Eye (tissue), 1 donor: ENCODE data around the gene PSMC3IP.
A peak's percentile ranks its signal among the peaks of the same experiment; 100 is the strongest.
"Not testable (repeated sequence)": the region's sequence is repeated elsewhere in the genome, so short reads cannot be mapped to it uniquely, and the experiment has no call there.

Experiments used
- DNase-seq: peaks from one replicate; pipeline ENCODE4 v3.0.0-alpha.2; 2015

PSMC3IP gene

DNA sequence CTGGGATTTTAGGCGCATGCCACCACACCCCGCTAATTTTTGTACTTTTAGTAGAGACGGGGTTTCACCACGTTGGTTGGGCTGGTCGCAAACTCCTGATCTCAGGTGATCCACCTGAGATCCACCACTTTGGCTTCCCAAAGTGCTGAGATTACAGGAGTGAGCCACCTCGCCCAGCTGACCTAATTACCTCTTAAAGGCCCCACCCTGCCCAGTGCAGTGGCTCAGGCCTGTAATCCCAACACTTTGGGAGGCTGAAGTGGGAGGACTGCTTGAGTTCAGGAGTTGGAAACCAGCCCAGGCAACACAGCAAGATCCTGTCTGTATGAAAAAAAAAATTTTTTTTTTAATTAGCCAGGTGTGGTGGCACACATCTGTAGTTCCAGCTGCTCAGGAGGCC is 18.5 kb downstream of the PSMC3IP start:
- DNase-seq = no peak

DNA sequence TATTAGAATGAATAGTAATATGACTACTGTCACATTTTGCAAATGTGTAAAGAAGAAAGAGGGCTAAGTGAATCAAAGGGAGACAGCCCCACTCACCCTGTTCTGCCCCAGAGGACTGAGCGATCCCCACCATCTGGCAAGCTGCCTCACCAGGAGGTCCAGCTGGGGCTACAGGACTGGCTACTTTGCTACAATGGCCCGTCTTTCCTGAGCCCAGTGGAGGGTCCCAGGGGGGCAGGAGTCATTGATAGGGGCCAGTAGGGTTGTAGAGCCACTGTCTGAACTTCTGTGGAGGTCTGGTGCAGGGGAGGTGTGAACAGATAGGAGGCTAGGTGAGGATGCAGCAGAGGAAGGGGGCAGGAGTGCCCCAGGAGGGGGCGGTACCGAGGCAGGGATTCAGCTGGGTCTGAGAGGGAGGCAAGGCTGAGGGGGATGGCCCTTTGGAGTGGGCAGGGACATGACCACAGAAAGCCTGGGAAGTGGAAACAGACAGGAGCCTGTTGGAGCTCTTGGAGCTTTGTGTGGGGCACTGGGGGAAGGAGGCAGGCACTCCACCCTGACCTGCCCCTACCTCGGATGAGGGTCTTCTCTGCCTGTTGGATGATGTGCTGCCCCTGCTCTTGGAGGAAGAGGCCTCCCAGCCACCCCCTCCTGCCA is 21.4 kb downstream of the PSMC3IP start:
- DNase-seq = not testable (repeated sequence)

DNA sequence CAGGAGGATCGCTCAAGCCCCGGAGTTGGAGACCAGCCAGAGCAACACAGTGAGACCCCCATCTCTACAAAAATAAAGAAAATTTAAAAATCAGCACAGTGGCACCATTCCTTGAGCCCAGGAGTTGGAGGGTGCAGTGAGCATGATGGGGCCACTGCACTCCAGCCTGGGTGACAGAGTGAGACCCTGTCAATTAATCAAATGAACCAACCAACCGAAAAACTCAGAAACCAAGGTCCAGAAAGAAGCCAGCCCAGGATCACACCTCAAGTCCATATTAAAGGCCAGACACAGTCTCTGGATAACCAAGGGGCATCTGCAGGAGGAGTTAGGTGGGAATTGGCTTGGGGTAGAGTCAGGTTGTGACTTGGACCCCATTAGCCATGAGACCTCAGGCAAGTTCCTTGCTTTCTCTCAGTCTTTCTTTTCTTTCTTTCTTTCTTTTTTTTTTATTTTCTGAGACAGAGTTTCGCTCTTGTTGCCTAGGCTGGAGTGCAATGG is 22.4 kb downstream of the PSMC3IP start:
- DNase-seq = no peak

DNA sequence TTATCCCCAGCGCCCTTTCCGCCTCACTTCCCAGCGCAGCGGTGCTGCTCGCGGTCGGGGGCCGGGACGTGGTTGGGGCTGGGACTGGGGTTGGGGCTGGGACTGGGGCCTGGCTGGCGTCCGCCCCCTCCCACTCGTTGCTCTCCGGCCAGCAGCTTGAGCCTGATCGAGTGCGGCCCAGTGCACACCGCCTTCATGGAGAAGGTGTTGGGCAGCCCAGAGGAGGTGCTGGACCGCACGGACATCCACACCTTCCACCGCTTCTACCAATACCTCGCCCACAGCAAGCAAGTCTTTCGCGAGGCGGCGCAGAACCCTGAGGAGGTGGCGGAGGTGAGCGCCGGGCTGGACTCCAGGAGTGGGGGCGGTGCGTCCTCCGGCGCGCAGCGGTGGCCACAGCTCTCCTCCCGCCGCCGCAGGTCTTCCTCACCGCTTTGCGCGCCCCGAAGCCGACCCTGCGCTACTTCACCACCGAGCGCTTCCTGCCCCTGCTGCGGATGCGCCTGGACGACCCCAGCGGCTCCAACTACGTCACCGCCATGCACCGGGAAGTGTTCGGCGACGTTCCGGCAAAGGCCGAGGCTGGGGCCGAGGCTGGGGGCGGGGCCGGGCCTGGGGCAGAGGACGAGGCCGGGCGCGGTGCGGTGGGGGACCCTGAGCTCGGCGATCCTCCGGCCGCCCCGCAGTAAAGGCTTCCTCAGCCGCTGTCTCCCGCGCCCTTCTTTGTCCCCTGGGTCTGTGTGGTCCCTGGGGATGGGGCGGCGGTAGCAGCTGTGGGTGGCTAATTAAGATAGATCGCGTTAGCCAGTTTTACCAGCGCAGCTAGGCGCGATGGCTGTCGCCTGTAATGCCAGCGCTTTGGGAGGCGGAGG is 23.0 kb downstream of the PSMC3IP start:
- DNase-seq = peak; percentile 95

DNA sequence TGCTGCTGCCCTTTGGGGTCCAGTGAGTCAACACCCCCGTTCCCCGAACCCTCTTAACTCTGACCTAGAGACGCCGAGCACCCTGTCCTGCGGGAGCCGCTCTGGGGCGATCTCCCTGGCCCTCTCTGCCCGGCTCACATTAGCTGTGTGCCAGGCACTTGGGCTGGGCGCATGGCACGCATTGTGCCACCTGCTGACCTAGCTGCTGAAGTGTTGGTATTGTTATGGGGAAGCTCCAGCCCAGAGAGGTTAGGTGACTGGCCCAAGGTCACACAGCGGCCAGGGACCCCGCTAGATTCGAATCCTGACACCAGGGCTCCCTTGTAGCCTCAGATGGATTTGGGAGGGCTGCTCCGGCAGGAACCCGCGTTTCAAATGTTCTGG is 23.7 kb downstream of the PSMC3IP start:
- no peak for DNase-seq

DNA sequence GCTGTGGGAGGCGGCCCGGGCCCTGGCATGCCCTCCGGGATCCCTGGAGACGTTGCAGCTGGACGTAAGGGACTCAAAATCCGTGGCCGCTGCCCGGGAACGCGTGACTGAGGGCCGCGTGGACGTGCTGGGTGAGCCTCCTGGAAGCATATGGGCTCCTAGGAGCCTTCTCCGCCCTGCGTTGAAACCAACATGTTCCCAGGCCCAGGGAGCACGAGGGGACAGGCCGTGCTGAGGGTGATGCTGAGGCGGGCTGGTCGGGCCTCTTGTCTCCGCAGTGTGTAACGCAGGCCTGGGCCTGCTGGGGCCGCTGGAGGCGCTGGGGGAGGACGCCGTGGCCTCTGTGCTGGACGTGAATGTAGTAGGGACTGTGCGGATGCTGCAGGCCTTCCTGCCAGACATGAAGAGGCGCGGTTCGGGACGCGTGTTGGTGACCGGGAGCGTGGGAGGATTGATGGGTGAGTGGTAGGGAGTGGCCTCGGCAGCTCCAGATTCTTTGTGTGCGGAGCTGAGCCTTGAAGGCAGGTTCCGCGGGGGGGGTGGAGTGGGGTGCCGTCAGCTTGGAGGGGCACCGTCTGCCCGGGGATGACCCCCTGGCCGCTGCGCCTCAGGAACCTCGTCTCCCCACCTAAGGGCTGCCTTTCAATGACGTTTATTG is 24.2 kb downstream of the PSMC3IP start:
- DNase-seq = no peak

DNA sequence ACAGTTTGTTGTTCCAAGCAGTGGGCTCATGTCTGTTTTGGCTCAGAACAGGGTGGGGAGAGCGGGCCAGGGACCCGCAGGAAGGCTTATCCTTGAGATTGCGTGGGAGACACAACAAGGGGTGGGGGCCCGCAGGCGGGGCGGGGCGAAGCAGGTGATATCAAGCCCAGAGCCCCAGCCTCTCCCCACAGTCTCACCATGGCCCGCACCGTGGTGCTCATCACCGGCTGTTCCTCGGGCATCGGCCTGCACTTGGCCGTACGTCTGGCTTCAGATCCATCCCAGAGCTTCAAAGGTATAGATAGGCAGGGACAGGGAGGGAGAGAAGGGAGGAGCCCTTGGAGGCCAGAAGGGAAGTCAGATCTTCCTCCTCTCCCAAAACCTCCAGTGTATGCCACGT is 24.8 kb downstream of the PSMC3IP start, which contains the start of gene HSD17B1:
HSD17B1 (plus strand) TSS at position 188 of the 400 bp plus-strand sequence; CDS start at position 199, 11 bp downstream.
- not testable (repeated sequence) for DNase-seq

DNA sequence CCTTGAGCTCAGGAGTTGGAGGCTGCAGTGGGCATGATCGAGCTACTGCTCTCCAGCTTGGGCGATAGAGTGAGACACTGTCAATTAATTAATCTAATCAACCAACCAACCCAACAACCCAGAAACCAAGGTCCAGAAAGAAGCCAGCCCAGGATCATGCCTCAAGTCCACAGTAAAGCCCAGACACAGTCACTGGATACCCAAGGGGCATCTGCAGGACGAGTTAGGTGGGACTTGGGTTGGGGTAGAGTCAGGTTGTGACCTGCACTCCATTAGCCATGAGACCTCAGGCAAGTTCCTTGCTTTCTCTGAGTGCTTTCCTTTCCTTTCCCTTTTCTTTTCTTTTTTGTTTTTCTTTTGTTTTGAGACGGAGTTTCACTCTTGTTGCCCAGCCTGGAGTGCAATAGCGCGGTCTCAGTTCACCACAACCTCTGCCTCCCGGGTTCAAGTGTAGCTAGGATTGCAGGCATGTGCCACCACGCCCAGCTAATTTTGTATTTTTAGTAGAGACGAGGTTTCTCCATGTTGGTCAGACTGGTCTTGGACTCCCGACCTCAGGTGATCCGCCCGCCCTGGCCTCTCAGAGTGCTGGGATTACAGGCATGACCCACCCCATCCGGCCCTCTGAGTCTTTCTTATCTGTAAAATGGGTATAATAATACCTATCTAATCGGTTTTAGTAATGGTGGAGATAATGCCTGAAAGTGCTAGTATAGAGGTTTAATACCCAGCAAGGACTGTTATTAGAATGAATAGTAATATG is 28.4 kb downstream of the PSMC3IP start:
- no peak for DNase-seq

DNA sequence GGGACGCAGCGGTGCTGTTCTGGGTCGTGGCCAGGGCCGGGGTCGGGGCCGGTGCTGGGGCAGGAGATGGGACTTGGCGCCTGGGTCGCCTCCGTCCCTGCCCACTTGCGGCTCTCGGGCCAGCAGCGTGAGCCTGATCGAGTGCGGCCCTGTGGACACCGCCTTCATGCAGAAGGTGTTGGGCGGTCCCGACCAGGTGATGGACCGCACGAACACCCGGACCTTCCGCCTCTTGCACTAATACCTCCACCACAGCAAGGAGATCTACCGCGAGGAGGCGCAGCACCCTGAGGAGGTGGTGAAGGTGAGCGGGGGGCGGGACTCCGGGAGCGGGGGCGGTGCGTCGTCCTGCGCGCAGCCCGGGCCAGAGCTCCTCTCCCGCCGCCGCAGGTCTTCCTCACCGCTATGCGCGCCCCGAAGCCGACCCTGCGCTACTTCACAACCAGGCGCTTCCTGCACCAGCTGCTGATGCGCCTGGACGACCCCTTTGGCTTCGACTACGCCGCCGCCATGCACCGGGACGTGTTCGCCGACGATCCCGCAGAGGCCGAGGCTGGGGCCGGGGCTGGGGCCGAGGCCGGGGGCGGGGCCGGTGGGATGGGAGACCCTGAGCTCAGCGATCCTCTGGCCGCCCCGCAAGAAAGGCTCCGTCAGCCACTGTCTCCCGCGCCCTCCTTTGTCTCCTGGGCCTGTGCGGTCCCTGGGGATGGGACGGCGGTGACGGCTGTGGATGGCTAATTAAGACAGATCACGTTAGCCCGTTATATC is 29.3 kb downstream of the PSMC3IP start:
- DNase-seq = peak; percentile 85

DNA sequence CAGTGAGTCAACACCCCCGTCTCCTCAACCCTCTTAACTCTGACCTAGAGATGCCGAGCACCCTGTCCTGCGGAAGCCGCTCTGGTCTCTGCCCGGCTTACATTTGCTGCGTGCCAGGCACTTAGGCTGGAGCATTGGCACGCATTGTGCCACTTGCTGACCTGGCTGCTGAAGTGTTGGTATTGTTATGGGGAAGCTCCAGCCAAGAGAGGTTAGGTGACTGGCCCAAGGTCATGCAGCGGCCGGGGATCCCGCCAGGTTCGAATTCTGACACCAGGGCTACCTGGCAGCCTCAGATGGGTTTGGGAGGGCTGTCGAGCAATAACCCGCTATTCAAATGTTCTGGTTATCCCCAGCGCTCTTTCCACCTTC is 29.8 kb downstream of the PSMC3IP start:
- DNase-seq = no peak

DNA sequence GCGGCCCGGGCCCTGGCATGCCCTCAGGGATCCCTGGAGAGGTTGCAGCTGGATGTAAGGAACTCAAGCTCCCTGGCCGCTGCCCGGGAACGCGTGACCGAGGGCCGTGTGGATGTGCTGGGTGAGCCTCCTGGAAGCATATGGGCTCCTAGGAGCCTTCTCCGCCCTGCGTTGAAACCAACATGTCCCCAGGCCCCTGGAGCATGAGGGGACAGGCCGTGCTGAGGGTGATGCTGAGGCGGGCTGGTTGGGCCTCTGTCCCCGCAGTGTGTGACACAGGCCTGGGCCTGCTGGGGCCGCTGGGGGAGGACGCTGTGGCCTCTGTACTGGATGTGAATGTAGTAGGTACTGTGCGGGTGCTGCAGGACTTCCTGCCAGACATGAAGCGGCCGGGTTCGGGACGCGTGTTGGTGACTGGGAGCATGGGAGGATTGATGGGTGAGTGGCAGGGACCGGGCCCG is 30.5 kb downstream of the PSMC3IP start:
- DNase-seq = no peak

DNA sequence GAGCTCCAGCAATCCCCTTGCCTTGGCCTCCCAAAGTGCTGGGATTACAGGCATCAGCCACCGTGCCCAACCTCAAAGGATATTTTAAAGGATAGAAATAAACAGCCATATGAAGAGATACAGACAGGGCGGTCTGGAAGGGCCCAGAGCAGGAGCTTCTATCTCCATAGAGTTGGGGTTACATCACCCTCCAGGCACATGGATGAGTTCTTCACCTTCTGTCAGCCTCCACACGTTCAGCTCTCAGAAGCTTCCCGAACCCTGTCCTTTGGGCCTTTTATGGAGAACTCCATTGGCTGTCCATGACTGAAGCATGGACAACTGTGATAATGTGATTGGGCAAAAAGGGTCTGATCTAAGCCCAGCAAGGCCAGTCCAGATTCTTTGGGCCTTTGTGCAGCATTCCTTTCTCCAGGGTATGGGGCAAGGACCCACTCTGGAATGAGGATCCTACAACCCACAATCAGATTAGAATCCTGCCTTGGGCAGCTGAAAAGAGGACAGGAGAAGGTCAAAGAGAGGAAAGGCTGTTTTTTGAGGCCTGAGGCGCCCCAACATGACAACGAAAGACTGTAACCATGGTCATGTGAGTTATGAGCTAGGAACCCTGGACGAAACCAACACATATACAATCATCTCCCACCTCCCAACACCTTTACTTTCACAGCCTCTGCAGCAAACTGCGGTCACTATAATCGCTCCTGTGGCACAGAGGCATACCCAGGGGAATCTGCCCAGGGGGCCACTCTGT is 31.6 kb downstream of the PSMC3IP start:
- not testable (repeated sequence) for DNase-seq

DNA sequence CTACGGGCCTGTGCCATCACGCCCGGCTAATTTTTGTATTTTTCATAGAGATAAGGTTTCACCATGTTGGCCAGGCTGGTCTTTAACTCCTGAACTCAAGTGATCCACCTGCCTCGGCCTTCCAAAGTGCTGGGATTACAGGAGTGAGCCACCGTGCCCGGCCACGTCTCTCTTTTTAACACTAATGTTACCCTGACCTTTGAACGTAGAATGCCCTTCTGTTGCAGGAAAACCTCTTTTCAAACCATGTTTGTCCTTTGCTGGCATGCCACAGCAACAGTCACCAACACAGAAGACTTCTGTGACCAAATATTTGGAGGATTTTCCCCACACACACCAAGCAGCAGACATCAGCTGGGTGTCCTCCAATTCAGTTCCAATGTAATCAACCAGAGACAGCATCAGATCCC is 32.6 kb downstream of the PSMC3IP start:
- DNase-seq = no peak

DNA sequence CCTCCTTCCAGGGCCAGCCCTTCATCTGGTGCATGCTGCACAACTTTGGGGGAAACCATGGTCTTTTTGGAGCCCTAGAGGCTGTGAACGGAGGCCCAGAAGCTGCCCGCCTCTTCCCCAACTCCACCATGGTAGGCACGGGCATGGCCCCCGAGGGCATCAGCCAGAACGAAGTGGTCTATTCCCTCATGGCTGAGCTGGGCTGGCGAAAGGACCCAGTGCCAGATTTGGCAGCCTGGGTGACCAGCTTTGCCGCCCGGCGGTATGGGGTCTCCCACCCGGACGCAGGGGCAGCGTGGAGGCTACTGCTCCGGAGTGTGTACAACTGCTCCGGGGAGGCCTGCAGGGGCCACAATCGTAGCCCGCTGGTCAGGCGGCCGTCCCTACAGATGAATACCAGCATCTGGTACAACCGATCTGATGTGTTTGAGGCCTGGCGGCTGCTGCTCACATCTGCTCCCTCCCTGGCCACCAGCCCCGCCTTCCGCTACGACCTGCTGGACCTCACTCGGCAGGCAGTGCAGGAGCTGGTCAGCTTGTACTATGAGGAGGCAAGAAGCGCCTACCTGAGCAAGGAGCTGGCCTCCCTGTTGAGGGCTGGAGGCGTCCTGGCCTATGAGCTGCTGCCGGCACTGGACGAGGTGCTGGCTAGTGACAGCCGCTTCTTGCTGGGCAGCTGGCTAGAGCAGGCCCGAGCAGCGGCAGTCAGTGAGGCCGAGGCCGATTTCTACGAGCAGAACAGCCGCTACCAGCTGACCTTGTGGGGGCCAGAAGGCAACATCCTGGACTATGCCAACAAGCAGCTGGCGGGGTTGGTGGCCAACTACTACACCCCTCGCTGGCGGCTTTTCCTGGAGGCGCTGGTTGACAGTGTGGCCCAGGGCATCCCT is 34.1 kb downstream of the PSMC3IP start:
- no peak for DNase-seq

DNA sequence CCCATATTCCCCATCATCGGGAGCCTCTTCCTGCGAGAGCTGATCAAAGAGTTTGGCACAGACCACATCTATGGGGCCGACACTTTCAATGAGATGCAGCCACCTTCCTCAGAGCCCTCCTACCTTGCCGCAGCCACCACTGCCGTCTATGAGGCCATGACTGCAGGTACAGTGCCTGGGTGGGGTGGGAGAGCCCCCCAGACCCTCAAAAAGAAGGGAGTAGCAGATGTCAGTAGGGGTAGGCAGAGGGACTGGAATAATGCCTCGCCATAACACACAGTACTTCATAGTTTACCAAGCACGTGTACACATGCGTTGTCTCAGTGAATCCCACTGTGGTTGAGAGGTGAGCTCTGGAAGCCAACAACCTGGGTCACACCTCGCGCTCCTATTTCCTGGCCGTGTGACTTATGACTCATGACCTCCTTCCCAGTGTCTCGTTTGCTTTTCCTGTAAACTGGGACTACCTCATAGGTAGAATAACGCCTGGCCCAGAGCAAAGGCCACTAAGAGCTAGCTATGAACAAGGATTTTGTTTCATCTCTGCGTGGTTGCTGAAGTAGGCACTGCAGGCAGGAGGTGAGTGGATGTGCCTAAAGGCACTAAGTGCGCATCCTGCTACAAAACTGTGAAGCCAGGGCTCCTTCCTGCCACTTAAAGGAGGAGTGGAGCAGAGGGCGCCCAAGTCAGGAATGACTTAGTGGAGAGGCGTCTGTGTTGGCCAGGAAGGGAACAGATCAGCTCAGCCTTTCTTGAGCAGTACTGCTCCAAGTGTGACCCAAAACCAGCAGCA is 36.3 kb downstream of the PSMC3IP start:
- no peak for DNase-seq

DNA sequence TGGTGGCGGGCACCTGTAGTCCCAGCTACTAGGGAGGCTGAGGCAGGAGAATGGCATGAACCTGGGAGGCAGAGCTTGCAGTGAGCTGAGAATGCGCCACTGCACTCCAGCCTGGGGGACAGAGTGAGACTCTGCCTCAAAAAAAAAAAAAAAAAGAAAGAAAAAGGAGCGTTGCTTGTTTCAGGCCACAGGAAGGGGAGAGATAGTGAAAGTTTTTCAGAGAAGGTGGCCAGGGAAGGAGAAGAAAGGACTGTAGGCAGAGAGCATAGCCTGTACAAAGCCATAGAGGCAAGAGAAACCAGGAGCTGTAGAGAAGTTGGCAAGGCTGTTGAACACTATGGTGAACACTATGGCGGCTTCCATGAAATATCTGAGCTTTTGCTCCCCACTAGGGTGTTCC is 37.0 kb downstream of the PSMC3IP start:
- DNase-seq = not testable (repeated sequence)

DNA sequence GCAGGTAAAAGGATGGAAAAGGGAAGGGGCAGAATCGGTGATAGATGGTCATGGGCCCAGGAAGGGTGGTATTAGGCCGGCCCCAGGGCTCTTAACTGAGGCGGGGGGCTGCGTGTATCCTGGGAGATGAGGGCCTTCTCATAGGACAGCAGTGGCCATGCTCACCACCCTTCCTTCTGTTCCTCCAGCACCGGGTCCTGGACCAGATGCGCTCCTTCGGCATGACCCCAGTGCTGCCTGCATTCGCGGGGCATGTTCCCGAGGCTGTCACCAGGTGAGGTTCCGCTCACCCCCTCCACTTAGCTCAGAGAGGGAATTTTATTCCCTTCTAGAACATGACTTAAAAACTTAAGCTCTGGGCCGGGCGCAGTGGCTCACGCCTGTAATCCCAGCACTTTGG is 39.0 kb downstream of the PSMC3IP start:
- DNase-seq = no peak

DNA sequence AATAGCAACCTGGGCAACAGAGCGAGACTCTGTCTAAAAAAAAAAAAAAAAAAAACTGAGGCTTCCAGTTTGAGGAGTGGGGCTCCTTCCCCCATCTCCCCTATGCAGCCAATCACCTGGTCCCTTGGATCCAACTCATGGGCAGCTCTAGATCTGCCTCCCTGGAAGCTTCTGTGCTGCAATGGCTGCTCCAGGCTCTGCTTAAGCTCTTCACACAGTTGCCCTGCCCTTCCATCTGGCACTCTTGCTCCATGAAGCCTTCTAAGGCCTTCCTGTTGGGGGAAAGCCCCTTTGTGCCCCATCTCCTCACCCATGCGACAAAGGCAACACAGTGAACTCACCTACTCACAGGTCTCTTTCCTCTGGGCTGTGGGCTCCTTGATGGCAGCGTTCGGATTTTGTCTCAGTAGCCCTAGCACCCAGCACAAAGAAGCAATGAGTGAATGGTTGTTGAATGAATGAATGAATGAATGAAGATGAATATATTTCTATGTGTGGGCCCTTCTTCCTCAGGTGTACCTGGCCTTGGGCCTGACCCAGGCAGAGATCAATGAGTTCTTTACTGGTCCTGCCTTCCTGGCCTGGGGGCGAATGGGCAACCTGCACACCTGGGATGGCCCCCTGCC is 39.6 kb downstream of the PSMC3IP start:
- DNase-seq = no peak
